GM18951 (cell line): Measurements from ENCODE around the gene ALDH1B1.
"Not testable (repeated sequence)": the region's sequence is repeated elsewhere in the genome, so short reads cannot be mapped to it uniquely, and the experiment has no call there.

Experiments
- POLR2A ChIP-seq: IDR thresholded peaks from 4 replicates; pipeline ENCODE4 v1.6.1; 2011; ENCODE audit warnings: mild to moderate bottlenecking; ENCODE audit not compliant: insufficient read length, insufficient read depth; ENCODE audit errors: extremely low read depth
- in situ Hi-C: fragments of 300-500 bp; cut with MboI; formaldehyde crosslinking; loops from one replicate; pipeline ENCODE4 v1.12.0; 2022; ENCODE audit warnings: low sequenced_read_pairs, mixed read lengths, inconsistent platforms; ENCODE audit not compliant: unreplicated experiment

ALDH1B1 gene

GRCh38 chr9:38395653-38396370, 3.3 kb downstream of the ALDH1B1 start:
- in situ Hi-C loops: no loop called here
- no peak for TF ChIP-seq POLR2A

- in situ Hi-C loops: no loop called here
- no peak for TF ChIP-seq POLR2A
Observed at GRCh38 chr9:38396371-38396671, 3.8 kb downstream of the ALDH1B1 start.

DNA sequence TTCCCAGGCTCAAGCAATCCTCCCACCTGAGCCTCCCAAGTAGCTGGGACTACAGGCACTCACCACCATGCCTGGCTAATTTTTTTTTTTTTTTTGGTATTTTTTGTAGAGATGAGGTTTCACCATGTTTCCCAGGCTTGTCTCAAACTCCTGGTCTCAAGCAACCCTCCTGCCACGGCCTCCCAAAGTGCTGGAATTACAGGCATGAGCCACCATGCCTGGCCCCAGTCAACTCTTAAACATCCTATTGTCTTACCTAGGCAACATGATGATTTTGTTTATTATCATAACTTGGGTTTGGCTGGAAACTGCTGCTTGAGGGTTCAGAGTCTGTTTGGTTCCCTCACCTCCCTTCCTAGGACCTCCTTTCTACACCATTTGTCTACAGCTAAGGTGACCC, 6.7 kb downstream of the ALDH1B1 start:
- in situ Hi-C loops: not testable (repeated sequence)

DNA sequence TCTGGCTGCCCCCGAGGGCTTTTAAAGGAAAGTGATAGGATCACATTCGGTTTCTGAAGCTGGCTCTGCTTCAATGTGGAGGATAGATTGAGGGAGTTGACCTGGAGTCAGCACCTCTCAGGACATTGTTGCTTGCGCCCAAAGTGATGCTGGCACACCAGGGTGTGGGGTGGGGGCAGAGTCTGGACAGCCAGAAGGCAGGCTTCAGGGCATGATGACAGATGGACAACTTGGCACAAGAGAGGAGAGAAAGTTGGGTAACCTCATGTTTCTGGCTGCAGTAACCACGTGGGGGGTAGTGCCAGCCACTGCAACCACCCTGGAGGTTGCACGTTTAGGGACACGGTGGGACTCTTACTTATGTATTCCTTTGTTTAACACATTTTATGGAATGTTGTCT, 9.5 kb downstream of the ALDH1B1 start:
- in situ Hi-C loops: no loop called here
- TF ChIP-seq POLR2A: no peak

GRCh38 chr9:38404314-38404713, 11.8 kb downstream of the ALDH1B1 start:
- TF ChIP-seq POLR2A: no peak
- in situ Hi-C loops: no loop called here

GRCh38 chr9:38405785-38406184, 13.3 kb downstream of the ALDH1B1 start:
- no peak for TF ChIP-seq POLR2A
- in situ Hi-C loops: no loop called here

GRCh38 chr9:38406476-38407186, 14.1 kb downstream of the ALDH1B1 start:
- in situ Hi-C loops: no loop called here
- no peak for TF ChIP-seq POLR2A

- in situ Hi-C loops: no loop called here
Observed at GRCh38 chr9:38408719-38409118, 16.2 kb downstream of the ALDH1B1 start.

DNA sequence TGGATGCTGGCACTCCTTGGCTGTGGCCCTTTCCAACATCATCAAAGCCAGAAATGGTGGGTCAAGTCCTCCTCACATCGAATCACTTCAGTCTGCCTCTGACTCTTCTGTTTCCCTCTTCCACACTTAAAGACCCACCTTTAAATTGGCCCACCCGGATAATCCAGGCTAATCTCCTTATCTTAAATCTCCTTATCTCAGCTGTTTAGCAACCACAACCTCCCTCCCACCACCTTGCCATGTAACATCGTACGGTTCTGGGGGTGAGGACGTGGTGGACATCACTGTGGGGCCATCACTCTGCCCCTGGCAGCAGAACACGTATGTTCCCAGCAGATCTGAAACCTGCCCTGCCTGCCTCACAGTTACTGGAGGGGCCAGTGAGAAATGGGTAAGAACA, 20.2 kb downstream of the ALDH1B1 start:
- no peak for TF ChIP-seq POLR2A
- in situ Hi-C loops: no loop called here

More at GRCh38 chr9:38408719-38409118, 16.2 kb downstream of the ALDH1B1 start:
- no peak for TF ChIP-seq POLR2A

DNA sequence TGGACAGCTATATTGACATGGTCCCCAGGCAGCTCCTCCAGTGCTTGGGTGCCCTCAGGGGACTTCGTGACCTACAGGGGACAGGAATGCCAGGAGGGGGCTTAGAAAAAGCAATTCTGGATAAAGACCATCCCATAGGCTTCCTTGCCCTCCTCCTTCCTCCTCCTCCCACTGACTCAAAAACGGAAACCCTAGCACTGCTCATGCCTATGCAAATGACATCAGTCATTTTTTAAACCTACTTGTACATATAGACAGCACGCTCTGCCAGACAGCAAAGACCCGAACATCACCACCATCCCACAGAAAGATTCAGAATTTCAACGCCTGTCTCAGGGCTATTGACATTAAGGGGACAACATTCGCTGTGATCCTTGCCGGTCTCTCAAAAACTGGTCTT, 20.8 kb downstream of the ALDH1B1 start:
- TF ChIP-seq POLR2A: no peak
- in situ Hi-C loops: no loop called here

DNA sequence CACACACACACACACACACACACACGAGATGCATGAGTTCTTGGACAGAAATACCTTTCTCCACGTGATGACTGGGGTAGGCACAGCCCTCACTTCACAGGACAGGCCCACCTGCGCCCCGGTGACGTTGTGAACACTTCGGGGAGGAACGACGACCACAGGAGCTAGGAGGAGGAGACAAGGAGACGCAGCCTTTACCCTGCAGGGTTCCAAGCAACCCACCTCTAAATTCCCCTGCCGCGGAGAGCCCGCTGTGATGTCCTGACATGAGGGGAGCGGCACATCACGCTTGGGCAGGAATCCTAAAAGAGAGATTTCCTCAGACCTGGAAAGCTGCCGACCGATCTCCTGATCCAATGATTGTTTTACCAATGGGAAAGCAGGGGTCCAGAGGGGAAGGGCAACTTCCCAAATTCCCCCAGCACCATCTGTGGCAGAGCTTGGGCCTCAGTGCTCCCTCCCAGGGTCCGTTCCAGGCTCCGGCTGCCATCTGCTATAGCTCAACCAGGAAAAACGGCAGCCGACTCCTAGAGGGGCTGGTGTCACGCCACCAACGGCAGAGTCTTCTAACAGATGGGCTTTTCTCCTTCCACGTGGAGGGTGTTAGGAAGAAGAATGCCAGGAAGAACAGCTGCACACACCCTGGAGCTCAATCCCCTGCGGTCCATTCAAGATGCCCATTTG, 21.7 kb downstream of the ALDH1B1 start:
- no peak for TF ChIP-seq POLR2A
- in situ Hi-C loops: no loop called here

DNA sequence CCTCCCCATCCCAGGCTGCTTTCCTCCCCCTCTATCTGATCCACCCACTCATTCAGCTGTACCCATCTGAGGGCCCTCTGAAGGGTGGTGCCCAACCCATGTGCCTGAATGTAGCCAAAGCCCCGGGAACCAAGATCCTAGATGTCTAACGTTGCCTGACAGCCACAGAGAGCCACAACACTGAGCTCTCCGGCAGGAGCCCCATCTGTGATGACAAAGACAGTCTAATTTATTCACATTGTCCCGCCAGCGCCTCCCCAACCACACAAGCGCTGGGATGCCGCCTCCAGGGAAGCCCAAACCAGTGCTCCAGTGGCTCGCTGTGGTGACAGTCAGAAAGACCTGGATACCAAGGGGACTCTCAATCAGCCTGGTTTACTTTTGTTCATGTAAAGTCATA, 23.4 kb downstream of the ALDH1B1 start:
- TF ChIP-seq POLR2A: no peak
- in situ Hi-C loops: no loop called here

- in situ Hi-C loops: no loop called here
- no peak for TF ChIP-seq POLR2A
Observed at GRCh38 chr9:38416461-38416860, 24.0 kb downstream of the ALDH1B1 start.
